Measurements from ENCODE around the gene MRPL52.

DNA sequence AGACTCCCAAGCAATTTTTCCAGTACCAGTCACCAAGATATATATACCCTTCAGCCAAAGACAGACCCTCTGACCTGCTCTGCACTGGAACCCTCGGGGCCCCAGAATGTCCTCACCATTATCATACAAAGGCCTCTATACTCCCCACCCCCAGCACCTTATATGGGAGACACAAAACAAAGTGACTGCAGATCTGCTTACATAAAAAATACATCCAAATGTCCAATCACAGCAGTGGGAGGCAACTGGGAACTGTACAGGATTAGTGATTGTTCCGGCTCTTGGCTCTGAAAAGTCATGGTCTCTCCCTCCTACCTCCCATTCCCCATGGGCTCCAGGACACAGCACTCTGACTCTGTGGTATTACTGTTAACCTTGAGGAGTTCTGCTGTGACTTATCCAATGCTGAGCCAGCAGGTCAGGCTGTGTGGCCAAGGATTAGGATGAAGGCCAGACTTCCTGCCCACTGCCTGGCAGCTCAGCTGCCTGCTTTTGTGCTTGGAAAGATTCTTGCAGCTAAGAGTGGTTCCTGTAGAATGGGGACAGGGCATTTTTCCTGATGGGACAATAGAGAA is 49.5 kb upstream of the MRPL52 start:
- TF ChIP-seq, protein P1, sequence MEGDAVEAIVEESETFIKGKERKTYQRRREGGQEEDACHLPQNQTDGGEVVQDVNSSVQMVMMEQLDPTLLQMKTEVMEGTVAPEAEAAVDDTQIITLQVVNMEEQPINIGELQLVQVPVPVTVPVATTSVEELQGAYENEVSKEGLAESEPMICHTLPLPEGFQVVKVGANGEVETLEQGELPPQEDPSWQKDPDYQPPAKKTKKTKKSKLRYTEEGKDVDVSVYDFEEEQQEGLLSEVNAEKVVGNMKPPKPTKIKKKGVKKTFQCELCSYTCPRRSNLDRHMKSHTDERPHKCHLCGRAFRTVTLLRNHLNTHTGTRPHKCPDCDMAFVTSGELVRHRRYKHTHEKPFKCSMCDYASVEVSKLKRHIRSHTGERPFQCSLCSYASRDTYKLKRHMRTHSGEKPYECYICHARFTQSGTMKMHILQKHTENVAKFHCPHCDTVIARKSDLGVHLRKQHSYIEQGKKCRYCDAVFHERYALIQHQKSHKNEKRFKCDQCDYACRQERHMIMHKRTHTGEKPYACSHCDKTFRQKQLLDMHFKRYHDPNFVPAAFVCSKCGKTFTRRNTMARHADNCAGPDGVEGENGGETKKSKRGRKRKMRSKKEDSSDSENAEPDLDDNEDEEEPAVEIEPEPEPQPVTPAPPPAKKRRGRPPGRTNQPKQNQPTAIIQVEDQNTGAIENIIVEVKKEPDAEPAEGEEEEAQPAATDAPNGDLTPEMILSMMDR (conservative IDR thresholded peaks at IDR 0.05; ENCODE audit: low read length): no peak
- TF ChIP-seq EZH2phosphoT487 (IDR thresholded peaks at IDR 0.05; ENCODE audit: borderline replicate concordance, low read depth, low read length): no peak
